PC-9 (cell line): ENCODE measurements around the gene PNCK.

Experiments
- EZH2 ChIP-seq: fragments of 200-600 bp; sonication (generic); IDR thresholded peaks from 2 replicates; pipeline ENCODE4 v1.8.0; 2017; ENCODE audit warnings: antibody characterized with exemption, low read depth
- TF ChIP-seq, protein P1 (sequence below): fragments of 200-600 bp; sonication (generic); conservative IDR thresholded peaks from 2 replicates; pipeline ENCODE4 v1.6.1; 2017; ENCODE audit warnings: mixed run types, antibody characterized with exemption, mild to moderate bottlenecking, moderate library complexity

DNA sequence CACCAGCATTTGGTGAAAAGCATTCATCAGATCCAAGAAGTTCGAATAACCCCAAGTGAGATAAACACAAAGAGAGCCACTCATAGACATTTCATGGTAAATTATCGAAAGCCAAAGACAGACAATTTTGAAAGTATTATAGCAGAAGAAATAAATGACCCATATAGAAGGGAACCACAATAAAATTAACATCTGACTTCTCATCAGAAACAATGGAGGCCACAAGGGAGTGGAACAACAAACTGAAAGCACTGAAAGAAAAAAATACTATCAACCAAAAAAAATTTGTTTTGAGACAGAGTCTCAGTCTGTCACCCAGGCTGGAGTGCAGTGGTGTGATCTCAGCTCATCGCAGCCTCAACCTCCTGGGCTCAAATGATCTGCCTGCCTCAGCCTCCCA is 14.3 kb downstream of the PNCK start:
- TF ChIP-seq, protein P1, sequence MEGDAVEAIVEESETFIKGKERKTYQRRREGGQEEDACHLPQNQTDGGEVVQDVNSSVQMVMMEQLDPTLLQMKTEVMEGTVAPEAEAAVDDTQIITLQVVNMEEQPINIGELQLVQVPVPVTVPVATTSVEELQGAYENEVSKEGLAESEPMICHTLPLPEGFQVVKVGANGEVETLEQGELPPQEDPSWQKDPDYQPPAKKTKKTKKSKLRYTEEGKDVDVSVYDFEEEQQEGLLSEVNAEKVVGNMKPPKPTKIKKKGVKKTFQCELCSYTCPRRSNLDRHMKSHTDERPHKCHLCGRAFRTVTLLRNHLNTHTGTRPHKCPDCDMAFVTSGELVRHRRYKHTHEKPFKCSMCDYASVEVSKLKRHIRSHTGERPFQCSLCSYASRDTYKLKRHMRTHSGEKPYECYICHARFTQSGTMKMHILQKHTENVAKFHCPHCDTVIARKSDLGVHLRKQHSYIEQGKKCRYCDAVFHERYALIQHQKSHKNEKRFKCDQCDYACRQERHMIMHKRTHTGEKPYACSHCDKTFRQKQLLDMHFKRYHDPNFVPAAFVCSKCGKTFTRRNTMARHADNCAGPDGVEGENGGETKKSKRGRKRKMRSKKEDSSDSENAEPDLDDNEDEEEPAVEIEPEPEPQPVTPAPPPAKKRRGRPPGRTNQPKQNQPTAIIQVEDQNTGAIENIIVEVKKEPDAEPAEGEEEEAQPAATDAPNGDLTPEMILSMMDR = no peak
- TF ChIP-seq EZH2 = no peak
